GM21423 (cell line): ENCODE results near the gene BCAS4.
A peak's percentile ranks its signal among the peaks of the same experiment; 100 is the strongest.

Experiments used
- ATAC-seq: cut with Tn5 transposase; IDR thresholded peaks from one replicate; pipeline ENCODE4 v1.9.1; 2021; ENCODE audit warnings: mild to moderate bottlenecking, moderate library complexity; ENCODE audit not compliant: unreplicated experiment

The BCAS4 gene

DNA sequence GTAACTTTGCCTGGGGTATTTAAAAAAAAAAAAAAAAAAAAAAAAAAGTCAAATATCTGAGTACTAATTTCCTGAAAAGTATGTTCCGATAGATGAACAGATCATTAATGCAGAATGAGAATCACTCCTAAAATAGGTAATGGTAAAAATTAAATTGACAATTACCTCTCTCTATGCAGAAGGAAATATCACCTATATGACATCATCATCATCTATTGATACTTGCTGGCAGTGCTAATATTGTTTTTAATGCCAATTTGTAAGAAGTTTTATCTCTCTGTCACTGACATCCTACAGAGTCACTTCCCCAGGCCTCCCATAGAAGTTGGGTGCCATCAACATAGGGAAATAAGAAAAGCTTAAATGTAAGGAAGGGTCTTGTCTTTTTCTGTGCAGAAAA, 106.4 kb downstream of the BCAS4 start:
- no peak for ATAC-seq

DNA sequence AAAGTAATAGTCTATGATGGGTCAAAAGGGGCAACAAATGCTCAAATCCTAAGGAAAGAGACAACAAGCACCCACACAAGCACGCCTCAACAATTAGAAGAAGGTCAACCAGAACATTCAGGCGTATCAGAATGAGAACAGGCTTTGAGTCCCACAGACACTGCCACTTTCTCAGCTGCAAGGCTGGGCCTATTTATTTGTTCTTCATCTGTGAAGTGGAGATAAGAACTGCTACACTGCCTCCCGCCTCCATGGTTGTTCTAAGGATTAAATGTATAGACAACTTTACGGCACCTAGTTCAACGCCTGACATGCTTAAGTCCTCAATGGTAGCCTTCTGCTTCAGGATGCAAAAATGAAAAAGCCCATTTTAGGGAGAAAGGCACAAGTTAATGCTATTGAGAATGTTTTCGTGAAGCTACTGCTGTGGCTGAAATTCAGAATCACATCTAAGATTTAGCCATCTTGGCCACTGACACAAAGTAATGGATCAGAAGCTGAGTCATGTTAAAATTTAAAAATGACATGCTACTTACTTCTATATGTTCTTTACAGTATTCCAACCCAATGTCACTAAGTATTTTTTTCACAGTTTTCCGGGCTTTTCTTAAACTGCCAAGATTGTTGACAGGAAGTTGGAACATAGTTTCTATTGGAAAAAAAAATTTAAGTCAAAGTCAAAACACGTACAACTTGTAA, 108.6 kb downstream of the BCAS4 start:
- ATAC-seq, result no peak

DNA sequence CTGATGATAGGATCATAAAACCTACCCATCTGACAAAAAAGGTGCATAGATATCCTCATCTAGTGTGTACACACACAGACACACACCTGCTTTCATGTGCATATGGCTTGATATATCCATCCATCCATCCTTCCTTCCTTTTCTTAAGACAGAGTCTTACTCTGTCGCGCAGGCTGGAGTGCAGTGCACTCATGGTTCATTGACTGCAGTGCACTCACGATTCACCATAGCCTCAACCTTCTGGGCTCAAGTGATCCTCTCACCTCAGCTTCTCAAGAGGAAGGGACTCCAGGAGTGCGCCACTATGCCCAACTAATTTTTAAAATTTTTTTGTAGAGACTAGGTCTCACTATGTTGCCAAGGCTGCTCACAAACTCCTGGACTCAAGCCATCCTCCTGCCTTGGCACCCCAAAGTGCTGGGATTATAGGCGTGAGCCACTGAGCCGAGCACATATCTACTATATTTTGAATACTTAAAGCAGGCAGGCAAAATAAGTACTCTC, 109.3 kb downstream of the BCAS4 start:
- no peak for ATAC-seq

DNA sequence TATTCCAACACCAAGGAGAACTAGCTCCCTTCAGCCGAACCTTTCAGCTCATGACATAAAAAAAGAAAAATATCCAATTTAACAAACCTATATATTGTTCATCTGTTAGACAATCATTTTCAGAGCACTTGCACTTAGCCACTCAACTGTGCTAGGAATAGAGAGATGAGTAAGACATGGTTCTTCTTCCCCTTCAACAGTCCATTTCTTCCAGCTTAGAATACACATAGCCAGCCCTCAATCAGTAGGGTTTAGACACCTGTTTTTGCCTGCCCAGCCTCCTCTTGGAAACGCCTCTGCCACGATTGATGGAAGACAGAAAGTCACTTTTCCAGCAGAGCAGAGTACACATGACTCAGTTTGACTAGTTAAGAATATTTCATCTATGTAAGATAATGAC, 114.6 kb downstream of the BCAS4 start:
- ATAC-seq, result no peak

DNA sequence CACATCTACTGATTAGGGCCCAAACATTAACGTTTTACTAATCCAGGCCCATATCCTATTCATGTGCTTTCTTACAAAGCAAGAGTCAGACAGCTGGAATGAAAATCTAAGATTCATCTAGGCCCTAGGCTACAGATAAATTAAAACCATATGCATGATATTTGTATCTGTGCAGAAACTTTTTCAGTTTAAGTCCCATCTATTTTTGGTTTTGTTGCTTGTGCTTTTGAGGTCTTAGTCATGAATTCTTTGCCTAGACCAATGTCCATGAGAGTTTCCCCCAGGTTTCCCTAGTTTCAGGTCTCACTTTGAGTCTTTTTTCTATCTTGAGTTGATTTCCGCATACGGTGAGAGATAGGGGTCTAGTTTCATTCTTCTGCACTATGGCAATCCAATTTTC, 116.2 kb downstream of the BCAS4 start:
- no peak for ATAC-seq

DNA sequence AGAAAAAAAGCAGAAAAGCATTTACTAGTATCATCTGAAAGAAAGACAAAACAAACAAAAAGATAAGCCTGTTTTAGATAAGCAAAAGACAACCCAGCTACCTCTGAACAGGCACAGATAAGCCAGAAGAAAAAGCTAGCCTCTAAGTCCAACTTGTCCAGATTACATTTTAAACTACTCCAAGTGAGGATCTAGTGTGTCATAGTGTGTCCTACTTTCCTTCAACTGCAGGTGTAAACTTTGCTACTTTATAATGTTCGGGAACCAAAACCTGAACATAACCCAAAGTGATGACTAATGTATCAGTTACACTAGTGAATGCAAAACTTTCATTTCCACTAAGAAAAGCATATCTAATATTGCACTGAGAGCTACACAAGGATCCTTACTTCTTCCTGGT, 116.9 kb downstream of the BCAS4 start:
- no peak for ATAC-seq

DNA sequence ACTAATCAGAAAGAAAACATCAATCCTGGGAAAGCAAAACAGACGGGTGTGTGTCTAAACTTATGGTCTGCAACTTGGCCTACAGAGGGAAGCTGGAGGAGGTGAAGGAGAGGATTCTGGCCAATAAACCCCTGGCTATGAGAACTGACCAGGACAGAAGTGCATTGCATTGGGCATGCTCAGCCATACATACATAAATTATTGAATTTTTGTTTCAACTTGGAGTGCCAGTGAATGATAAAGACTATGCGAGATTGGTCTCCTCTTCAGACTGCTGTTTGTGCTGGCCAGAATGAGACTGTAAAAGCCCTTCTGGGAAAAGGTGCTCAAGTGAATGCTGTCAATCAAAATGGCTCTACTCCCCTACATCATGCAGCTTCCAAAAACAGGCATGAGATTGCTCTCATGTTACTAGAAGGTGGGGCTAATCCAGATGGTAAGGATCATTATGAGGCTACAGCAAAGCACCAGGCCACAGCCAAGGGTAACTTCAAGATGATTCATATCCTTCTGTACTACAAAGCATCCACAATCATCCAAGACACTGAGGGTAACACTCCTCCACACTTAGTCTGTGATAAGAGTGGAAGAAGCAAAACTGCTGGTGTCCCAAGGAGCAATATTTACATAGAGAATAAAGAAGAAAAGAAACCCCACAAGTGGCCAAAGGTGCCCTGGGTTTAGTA, 119.0 kb downstream of the BCAS4 start:
- no peak for ATAC-seq

DNA sequence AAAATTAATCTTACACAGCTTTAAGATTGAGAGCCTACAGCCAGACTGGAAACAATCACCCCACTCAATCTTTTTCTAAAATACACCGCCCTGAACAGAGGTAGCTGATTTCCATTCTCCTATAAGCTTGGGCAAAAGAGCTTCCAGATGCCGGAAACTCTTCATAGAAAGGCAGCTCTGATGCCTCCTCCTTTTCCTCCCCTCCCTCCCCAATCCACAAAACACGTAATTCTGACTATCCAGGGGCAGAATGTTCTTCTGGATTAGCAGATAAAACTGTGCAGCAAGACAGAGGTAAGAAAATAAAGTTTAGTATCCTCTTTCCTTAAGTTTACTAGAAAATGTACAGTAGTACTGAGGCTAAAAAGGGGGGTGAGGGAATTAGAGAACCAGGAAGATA, 120.6 kb downstream of the BCAS4 start:
- no peak for ATAC-seq

DNA sequence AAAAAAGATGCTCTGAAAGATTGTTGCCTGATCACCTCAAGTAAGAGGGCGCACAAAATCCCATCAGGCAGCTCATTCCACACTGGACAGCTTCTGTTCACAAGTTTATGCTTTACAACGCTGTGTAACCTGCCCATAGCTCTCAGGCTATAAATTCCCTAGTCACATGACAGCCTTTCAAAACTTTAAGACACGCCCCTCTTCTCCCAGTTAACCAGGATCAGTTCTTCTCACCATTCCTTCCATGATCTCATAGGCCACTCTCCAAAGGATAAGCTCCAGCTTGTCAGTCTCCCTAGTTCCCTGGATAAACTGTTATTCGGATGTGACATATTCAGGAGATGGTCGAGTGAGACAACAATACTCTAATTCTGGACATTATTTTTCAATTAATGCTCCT, 121.4 kb downstream of the BCAS4 start:
- no peak for ATAC-seq

DNA sequence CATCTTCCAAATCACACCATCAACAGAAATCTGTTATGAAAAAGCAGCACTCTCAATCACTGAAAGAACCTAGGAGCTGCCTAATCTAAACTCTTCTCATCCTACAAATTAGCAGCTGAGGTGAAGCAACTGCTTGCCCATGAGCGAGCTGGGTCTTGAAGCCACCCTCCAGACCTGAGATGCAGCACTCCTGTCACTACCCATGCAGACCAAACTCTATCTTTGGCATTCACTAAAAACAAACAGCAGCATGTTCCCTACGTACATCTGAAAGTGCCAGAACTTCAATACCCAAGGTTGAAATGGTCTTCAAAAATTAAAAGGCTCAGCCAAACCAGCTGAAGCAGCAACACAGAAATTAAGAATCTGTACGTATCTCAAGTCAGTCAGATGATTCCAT, 122.1 kb downstream of the BCAS4 start:
- ATAC-seq, result no peak

DNA sequence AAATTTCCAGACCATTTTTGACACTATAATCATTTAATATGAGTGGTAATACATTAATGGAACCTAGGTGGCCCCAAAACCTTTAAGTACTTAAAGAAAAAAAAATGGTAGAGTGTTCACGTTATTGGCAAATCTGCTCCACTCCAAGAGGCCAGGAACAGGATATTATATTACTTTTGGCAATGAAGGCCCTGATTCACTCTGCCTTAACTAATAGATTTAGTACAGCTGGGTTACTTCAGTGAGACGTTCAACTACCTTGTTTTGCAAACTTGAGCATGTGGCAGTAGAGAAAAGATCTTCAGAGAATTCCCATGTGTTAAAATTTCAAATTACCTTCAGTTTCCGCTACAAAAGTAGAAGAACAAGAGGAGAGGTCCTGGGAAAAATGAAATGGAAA, 123.5 kb downstream of the BCAS4 start:
- no peak for ATAC-seq

DNA sequence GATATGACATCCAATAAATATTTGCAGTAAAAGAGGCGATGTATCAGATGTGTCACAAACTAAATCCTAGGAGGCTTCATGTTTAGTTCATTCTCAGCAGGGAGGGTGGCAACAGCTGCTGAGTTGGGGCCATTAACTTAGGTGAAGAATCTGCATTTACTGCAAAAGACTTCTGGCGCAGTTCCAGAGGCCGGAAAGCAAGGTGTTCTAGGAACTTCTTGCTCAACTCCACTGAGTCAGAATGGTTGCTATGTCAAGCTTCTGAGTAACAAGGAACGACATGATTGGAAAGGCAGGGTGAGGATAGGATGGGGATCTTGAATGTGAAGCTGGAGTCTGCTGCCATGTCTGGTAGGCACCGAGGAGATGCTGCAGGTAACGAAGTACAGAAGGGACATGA, 124.7 kb downstream of the BCAS4 start:
- no peak for ATAC-seq

DNA sequence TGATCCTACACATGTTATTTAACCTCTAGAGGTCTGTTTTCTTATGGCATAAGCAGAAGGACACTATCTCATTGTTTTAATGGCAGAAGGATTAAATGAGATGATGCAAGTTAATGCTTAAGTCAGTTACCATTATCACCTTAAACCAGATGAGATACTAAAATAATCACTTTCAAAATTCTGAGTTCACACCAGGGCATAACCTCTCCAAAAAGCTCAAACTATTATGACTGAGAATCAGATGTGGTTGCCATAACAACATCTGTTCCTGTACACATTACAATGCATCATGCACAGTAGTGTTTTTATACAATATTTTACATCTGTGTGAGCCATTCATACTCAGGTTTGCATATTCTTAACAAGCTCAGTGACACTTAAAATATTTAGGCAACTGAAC, 126.1 kb downstream of the BCAS4 start:
- ATAC-seq, result peak; percentile 38

DNA sequence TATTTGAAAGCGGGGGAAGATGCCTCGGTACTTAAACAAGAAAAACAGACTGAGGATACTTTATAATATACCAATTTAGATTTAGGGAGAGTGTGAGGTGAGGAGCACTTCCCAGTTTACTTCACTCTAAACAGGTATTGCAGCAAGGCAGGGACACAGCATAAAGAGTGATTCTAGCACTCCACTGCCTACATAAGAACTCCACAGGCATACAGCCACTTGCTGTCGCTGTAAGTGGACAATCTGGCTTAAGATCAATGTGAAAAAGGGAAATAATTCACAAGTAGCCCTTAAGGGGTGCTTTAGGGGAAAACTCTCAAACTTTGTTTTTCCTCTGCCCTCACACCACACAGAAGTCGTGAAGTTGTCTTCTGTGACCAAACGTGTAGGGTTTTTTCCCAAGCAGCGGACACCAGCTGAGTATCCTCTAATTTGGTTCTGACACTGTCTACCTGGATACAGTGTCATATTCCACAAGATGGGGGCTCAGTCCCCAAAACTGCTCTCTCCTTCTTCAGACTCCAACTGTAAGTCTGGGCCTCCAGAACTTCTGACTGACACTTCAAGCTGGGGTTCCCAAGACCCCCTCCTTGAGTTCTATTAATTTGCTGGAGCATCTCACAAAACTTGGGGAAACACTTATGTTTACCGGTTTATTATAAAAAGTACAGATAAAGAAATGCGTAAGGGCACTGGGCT, 127.1 kb downstream of the BCAS4 start:
- ATAC-seq, result no peak

DNA sequence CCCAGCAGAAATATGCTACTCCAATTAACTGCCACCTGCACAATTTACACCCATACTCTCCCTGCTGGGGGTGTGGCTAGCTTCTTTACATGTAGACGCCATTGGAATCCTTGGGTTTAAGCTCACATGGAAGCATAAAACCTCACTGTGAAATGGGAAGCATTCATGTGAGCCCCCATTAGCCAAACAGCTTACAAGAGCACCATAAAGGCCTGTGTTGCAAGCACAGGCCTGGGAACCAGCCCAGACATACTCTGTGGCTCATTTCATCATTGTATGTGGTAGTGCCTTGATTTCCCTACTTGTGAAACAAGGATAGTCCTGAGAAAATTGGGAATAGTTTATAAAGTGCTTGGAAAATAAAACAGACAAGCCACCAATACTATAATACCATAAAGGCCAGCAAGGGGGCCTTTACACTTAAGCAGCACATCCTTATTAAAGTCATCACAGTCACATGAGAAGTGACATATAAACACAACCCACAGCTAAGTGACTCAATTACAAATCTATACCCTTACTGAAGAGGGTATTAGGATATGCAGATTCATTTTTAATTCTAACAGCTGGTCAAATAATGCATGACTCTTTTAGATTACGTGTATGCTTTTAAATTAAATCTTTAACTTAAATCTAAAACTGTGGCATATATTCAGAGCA, 129.5 kb downstream of the BCAS4 start:
- ATAC-seq, result no peak

DNA sequence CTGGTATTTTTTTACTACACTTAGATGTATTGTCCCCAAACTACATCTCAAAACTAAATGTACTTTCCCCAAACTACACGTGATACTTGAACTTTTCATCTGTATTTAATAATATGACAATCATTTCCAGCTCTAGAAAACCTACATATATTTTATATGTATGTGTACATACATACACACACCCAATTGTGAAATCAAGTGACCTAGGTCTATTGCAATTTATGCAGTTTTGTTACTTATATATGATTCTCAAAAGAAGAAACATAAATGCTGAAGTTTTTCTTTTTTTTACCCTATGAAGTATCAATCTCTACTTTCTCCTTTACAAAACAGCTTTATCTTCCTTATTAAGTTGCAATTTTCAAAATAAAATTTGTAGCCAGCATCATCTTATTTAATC, 131.7 kb downstream of the BCAS4 start:
- ATAC-seq, result no peak
